Keratinocyte (primary cell): Measurements from ENCODE around the gene MAP3K4. TPM values are rescaled to one million over a fixed set of nuclear protein-coding genes. Genes with fewer than 3 reads are reported as not detected.
A peak's percentile ranks its signal among the peaks of the same experiment; 100 is the strongest.

ENCODE experiments used
- DNase-seq: peaks from one replicate; pipeline ENCODE4 v3.0.0-alpha.2; 2011; ENCODE audit warnings: low read depth, missing footprints, low spot score
- FAIRE-seq: peaks from 2 replicates; lab custom pipeline; 2011; peaks lifted over from hg19 to GRCh38; lab: Jason Lieb, UNC
- H2AFZ ChIP-seq: 2 replicates; pipeline ENCODE4 v1.6.0; 2012; ENCODE audit warnings: low read length, control low read depth, inconsistent platforms; ENCODE audit not compliant: control insufficient read depth
- H3K27ac ChIP-seq: 2 replicates; pipeline ENCODE4 v1.5.1; 2011; ENCODE audit warnings: low read length; ENCODE audit not compliant: control insufficient read depth, insufficient read depth
- H3K27me3 ChIP-seq: 3 replicates; pipeline ENCODE4 v1.6.0; 2011; ENCODE audit warnings: low read length; ENCODE audit not compliant: control insufficient read depth, insufficient read depth; ENCODE audit errors: extremely low read depth
- H3K36me3 ChIP-seq, 2 experiments: 2 replicates in 1 of 2; 3 replicates in 1 of 2; pipeline ENCODE4 v1.5.1; 2011; ENCODE audit warnings: low read length in 2 of 2, mild to moderate bottlenecking in 1 of 2; ENCODE audit not compliant: control insufficient read depth in 2 of 2, insufficient read depth in 2 of 2; ENCODE audit errors: extremely low read depth in 1 of 2
- H3K4me1 ChIP-seq: 3 replicates; pipeline ENCODE4 v1.5.1; 2011; ENCODE audit warnings: low read length; ENCODE audit not compliant: control insufficient read depth, insufficient read depth; ENCODE audit errors: extremely low read depth
- H3K4me2 ChIP-seq: 3 replicates; pipeline ENCODE4 v1.6.0; 2011; ENCODE audit warnings: low read depth, low read length; ENCODE audit not compliant: control insufficient read depth, insufficient read depth; ENCODE audit errors: extremely low read depth
- H3K4me3 ChIP-seq, 3 experiments: fragments of 200-600 bp in 1 of 3; sonication (generic) in 1 of 3; 2 replicates in 2 of 3; 3 replicates in 1 of 3; pipeline ENCODE4 v1.5.1; 2011 to 2016; ENCODE audit warnings: low read length in 3 of 3, mild to moderate bottlenecking in 3 of 3, control low read depth in 2 of 3, inconsistent platforms in 1 of 3, low read depth in 1 of 3, mixed read lengths in 1 of 3, mixed run types in 1 of 3, moderate library complexity in 1 of 3; ENCODE audit not compliant: control insufficient read depth in 2 of 3, insufficient read depth in 2 of 3; ENCODE audit errors: extremely low read depth in 1 of 3
- H3K79me2 ChIP-seq: 2 replicates; pipeline ENCODE4 v1.6.0; 2012; ENCODE audit warnings: low read length; ENCODE audit not compliant: control insufficient read depth, insufficient read depth
- H3K9ac ChIP-seq: 3 replicates; pipeline ENCODE4 v1.6.0; 2011; ENCODE audit warnings: low read length; ENCODE audit not compliant: control insufficient read depth, insufficient read depth; ENCODE audit errors: extremely low read depth
- H3K9me1 ChIP-seq: 3 replicates; pipeline ENCODE4 v1.6.0; 2011; ENCODE audit warnings: low read length; ENCODE audit not compliant: control insufficient read depth, insufficient read depth; ENCODE audit errors: extremely low read depth
- H3K9me3 ChIP-seq: 2 replicates; pipeline ENCODE4 v1.5.1; 2012; ENCODE audit warnings: low read depth, low read length; ENCODE audit not compliant: control insufficient read depth
- H4K20me1 ChIP-seq: 3 replicates; pipeline ENCODE4 v1.6.0; 2011; ENCODE audit warnings: low read length; ENCODE audit not compliant: control insufficient read depth, insufficient read depth; ENCODE audit errors: extremely low read depth
- CTCF ChIP-seq, 3 experiments: IDR thresholded peaks in 1 of 3; conservative IDR thresholded peaks in 1 of 3; optimal IDR thresholded peaks in 1 of 3; 2 replicates in 2 of 3; 3 replicates in 1 of 3; pipeline versions ENCODE3 to v1.5.1; 2011; ENCODE audit warnings: low read length in 3 of 3, mild to moderate bottlenecking in 3 of 3, moderate library complexity in 2 of 3, control low read depth in 1 of 3, inconsistent platforms in 1 of 3; ENCODE audit not compliant: insufficient read depth in 2 of 3; ENCODE audit errors: extremely low read depth in 1 of 3
- EZH2 ChIP-seq: IDR thresholded peaks from one replicate; pipeline ENCODE4 v1.6.1; 2012; ENCODE audit warnings: inconsistent platforms, mild to moderate bottlenecking, low read length, moderate library complexity
- dilution Hi-C: fragments of 300-500 bp; cut with MboI; formaldehyde crosslinking; loops from one replicate; pipeline ENCODE4 v1.7.0; 2020; ENCODE audit warnings: low sequenced_read_pairs; ENCODE audit not compliant: extremely low pct_ligation_motif_present
- polyA plus RNA-seq, 5 experiments: library from polyadenylated mRNA; depleted of rRNA in 3 of 5; stranded (reverse) in 3 of 5; stranded (forward) in 1 of 5; unstranded in 1 of 5; fragments of >200 nt; gene quantifications; 1 replicate in 1 of 5; 2 replicates in 3 of 5; 3 replicates in 1 of 5; pipeline versions ENCODE4 v1.2.1 to v1.2.3, GENCODE V29; 2011 to 2012; ENCODE audit warnings: missing spikeins in 2 of 5, low read depth in 1 of 5, low replicate concordance in 1 of 5

MAP3K4 gene
- polyA plus RNA-seq, 1 donor (not counting 4 experiments of a cell fraction or from before 2014, with no cell fraction given): 12.8 TPM

DNA sequence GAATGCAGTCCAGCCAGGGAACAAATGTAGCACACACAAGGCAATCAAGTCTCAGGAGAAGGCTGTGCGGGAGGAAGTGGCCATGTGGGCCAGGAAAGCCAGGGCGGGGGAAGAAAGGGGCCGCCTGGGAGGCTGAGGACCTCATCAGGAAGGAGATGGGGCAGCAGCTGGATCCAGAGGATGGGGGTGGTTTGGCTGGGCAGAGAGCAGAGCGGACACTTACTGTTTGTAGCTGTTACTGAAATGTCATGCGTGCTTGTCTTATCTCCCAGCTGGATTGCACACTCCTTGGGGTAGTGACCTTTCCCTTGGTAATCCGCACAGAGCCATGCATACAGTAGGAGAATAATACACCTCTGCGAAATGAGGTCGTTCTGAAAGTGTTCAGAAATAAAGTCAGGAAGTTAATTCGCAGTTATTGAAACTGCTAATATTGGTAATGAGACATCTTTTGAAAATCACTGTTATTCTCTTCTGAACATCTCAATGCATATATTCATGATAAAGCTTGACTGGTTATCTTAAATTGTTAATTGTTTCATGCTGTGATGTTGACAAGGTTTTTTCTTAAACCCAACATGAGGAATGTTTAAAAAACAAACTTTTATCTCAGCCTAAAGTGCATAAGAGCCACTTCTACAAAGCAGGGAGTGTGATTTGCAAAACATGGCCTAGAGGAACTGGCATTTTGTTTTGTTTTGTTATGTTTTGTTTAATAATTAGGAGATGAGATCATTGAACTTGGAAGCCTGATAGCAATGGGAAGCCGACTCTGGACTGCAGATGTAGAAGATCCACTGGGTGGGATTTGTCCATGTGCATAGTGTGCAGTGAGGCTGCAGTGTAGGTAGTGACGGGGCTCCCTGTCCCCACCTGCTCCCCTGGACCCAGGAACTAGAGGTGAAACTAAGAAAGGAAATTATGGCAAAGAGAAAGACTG is 18.0 kb upstream of the MAP3K4 start:
- Histone ChIP-seq H3K27ac (peak overlapping the region; percentile 79), H3K4me2 (peak overlapping the region; percentile 23), H2AFZ (no peak overlapping the region), H3K79me2 (no peaks in the 10 kb centered on the region), H4K20me1 (no peaks in the 10 kb centered on the region), H3K36me3 (no peaks in the 10 kb centered on the region), H3K9me3 (no peaks in the 10 kb centered on the region), H3K9me1 (peaks cover 3% of the 10 kb centered on the region), H3K4me3 (no peak overlapping the region), H3K4me1 (peaks cover 34% of the 10 kb centered on the region), H3K27me3 (no peaks in the 10 kb centered on the region), H3K9ac (peak overlapping the region; percentile 47)
- dilution Hi-C loops: no loop called here
- FAIRE-seq (no peak), DNase-seq (no peak)
- TF ChIP-seq CTCF (optimal IDR thresholded peaks at IDR 0.05 in 1 of 3, IDR thresholded peaks at IDR 0.05 in 1 of 3, conservative IDR thresholded peaks at IDR 0.05 in 1 of 3; ENCODE audit: extremely low read depth in 1 of 3, insufficient read depth in 2 of 3, low read length in 3 of 3): no peak
- TF ChIP-seq EZH2: no peak

- DNase-seq (peak; percentile 87), FAIRE-seq (peak; percentile 90)
- H3K27me3 ChIP-seq: no peaks in the 10 kb centered on the region
- no peak overlapping the region for H2AFZ ChIP-seq
- TF ChIP-seq CTCF (optimal IDR thresholded peaks at IDR 0.05 in 1 of 3, IDR thresholded peaks at IDR 0.05 in 1 of 3, conservative IDR thresholded peaks at IDR 0.05 in 1 of 3; ENCODE audit: extremely low read depth in 1 of 3, insufficient read depth in 2 of 3, low read length in 3 of 3) (no peak), EZH2 (no peak)
- H3K27ac ChIP-seq: peak overlapping the region; percentile 79
- H3K9me3 ChIP-seq: no peaks in the 10 kb centered on the region
- H3K9ac ChIP-seq: peak overlapping the region; percentile 47
- H3K9me1 ChIP-seq: peaks cover 3% of the 10 kb centered on the region
- no peaks in the 10 kb centered on the region for H3K79me2 ChIP-seq
- peak overlapping the region; percentile 39 for H3K4me2 ChIP-seq
- no peaks in the 10 kb centered on the region for H3K36me3 ChIP-seq
- no peak overlapping the region for H3K4me3 ChIP-seq
- peaks cover 34% of the 10 kb centered on the region for H3K4me1 ChIP-seq
- dilution Hi-C loops: no loop called here
- H4K20me1 ChIP-seq: no peaks in the 10 kb centered on the region
Observed at GRCh38 chr6:160974304-160974771, 17.2 kb upstream of the MAP3K4 start.
